Inflammatory macrophage (primary cell): Measurements from ENCODE around the gene HTN1.
"Not testable (repeated sequence)": the region's sequence is repeated elsewhere in the genome, so short reads cannot be mapped to it uniquely, and the experiment has no call there.

Experiments used
- DNase-seq, 2 donors: peaks; one replicate each; pipeline ENCODE4 v3.0.0-alpha.2; 2020 to 2022
- total RNA-seq, 18 experiments: gene quantifications; one replicate each; lab custom pipeline; 2026; ENCODE audit warnings: mixed read lengths in 6 of 18, inconsistent platforms in 2 of 18; lab: John Stamatoyannopoulos, UW

The HTN1 gene
- total RNA-seq = 0 to 0.13 (median 0) reads per million in 18 experiments

DNA sequence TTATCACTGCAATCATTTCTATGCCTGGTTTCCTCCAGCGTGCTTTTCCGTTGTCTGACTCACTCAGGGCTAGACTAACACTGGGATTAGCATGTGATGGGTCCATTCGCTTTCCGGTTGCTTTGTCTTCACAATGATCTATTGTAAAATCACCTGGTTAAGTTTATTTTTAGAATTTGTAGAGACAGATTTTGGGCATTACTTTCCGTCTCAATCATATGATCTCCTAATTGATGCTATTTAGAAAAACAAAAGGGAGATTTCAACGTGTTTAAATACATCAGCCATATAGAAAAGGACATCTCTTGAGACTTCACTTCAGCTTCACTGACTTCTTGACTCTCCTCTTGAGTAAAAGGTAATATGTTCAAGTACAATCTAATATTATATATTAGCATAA is at the start of gene HTN1:
Gene HTN1, plus strand, starts transcription at position 301 of the 400 bp plus-strand sequence. CDS start 2,639 bp downstream, outside the sequence.
- DNase-seq = not testable (repeated sequence)

DNA sequence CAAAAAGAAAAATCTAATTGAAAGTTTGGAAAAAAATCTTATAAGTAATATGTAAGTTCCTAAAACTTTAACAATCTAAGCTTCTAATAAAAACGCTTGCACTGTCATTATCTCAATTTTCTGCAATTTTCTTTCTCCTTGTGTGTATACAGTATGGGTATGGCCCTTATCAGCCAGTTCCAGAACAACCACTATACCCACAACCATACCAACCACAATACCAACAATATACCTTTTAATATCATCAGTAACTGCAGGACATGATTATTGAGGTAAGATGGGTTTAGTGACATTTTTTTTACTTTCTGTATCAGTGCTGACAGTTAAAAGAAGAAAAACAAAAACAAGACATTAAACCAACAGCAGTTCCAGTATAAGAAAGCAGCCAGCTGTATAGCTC is 49.5 kb upstream of the HTN1 start:
- DNase-seq = no peak

DNA sequence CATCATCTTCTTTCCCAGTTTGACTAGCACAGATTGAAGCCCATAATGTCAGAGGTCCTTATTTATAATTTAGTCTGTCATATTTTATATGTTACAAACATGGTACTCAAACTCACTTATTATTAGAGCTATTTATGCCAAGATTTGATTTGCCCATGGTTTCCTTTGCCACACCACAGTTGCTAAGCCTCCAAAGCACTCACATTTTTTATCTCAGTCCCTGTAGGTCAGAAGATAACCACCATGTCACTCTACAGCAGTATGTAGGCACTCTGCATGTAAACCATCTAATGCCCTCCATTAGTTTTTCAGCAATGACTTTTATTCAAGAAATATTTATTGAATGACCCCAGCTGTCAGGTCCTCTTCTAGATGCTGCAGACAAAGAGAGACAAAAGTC is 47.7 kb upstream of the HTN1 start:
- no peak for DNase-seq

DNA sequence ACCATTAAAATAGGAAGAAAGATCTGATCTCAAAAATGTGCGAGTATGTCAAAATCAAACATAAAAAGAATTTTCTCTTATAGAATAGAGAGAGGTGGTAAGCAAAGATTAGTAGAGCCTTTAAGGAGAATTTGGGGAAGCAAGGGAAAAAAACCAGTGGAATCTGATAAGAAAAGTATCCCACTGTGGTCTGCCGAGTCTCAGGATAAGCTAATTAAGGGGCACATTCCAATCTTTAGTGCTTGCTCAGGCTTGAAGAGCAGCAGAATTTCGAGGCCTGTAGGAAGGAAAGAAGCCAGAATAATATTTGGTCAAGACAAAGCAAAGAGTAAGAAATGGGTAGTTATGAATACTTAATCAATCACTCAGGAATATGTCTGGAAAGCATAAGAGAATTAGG is 41.5 kb upstream of the HTN1 start:
- DNase-seq = no peak

GRCh38 chr4:70019006-70019405 is 31.2 kb upstream of the HTN1 start:
- not testable (repeated sequence) for DNase-seq

DNA sequence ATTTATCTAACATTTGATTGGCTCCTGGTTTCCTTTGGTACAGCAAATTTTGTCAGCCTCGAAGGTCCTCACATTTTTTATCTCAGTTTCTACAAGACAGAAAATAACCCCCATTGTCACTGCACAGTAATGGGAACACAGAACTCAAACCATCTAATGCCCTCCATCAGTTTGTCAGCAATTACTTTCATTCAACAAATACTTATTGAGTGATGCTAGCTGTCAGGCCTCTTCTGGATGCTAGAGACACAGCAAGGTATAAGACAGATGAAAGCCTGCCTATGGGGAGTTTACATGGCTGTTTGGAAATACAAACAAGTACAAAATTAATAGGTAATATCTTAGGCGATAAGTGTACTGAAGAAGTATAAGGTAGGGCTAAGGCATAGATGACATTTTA is 27.0 kb upstream of the HTN1 start:
- no peak for DNase-seq

- no peak for DNase-seq
Measured at GRCh38 chr4:70027011-70027410, 23.2 kb upstream of the HTN1 start.

DNA sequence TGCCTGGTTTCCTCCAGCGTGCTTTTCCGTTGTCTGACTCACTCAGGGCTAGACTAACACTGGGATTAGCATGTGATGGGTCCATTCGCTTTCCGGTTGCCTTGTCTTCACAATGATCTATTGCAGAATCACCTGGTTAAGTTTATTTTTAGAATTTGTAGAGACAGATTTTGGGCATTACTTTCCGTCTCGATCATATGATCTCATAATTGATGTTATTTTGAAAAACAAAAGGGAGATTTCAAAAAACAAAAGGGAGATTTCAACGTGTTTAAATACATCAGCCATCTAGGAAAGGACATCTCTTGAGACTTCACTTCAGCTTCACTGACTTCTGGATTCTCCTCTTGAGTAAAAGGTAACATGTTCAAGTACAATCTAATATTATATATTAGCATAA is 22.1 kb upstream of the HTN1 start, which contains the start of gene HTN3:
Gene HTN3, plus strand, starts transcription at position 301 of the 400 bp plus-strand sequence. CDS start 2,282 bp downstream, outside the sequence.
- DNase-seq = not testable (repeated sequence)

DNA sequence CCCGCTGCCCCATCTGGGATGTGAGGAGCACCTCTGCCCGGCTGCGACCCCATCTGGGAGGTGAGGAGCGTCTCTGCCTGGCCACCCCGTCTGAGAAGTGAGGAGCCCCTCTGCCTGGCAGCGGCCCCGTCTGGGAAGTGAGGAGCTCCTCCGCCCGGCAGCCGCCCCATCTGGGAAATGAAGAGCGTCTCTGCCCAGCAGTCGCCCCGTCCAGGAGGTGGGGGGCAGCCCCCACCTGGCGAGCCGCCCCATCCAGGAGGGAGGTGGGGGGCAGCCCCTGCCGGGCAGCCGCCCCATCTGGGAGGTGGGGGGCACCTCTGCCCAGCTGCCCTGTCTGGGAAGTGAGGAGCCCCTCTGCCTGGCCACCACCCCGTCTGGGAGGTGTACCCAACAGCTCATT is 12.7 kb upstream of the HTN1 start:
- not testable (repeated sequence) for DNase-seq

DNA sequence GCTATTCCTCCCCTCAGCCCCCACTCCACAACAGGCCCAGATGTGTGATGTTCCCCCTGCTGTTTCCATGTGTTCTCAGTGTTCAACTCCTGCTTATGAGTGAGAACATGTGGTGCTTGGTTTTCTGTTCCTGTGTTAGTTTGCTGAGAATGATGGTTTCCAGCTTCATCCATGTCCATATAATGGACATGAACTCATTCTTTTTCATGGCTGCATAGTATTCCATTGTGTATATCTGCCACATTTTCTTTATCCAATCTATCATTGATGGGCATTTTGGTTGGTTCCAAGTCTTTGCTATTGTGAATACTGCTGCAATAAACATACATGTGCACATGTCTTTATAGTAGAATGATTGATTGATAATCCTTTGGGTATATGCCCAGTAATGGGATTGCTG is 10.3 kb upstream of the HTN1 start:
- not testable (repeated sequence) for DNase-seq

GRCh38 chr4:70041652-70042286 is 8.5 kb upstream of the HTN1 start:
- DNase-seq = no peak

DNA sequence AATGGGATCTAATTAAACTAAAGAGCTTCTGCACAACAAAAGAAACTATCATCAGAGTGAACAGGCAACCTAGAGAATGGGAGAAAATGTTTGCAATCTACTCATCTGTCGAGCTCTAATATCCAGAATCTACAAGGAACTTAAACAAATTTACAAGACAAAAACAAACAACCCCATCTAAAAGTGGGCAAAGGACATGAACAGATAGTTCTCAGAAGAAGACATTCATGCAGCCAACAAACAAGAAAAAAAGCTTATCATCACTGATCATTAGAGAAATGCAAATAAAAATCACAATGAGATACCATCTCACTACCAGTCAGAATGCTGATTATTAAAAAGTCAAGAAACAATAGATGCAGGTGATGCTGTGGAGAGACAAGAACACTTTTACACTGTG is 6.3 kb downstream of the HTN1 start:
- not testable (repeated sequence) for DNase-seq

DNA sequence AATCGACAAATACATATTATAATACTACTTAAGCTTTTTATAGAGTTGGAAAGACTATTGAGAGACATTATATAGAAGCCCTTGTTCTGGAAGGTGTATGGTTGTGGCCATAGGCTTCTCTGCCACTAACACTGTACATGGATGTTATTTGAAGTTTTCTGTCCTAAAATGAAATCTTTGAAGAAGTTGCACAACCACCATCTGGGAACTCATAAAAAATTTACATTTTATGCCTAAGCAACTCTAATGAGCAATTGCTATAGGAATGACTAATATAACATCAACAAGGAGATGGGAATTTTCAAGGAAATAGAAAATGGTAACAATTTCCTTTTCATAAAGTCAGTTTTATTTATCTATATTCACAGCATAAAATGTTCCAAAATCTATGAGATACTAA is 7.4 kb downstream of the HTN1 start:
- DNase-seq = no peak

- DNase-seq = no peak
Measured at GRCh38 chr4:70059149-70059548, 8.9 kb downstream of the HTN1 start.

GRCh38 chr4:70062000-70062399 is 11.8 kb downstream of the HTN1 start:
- DNase-seq = no peak

DNA sequence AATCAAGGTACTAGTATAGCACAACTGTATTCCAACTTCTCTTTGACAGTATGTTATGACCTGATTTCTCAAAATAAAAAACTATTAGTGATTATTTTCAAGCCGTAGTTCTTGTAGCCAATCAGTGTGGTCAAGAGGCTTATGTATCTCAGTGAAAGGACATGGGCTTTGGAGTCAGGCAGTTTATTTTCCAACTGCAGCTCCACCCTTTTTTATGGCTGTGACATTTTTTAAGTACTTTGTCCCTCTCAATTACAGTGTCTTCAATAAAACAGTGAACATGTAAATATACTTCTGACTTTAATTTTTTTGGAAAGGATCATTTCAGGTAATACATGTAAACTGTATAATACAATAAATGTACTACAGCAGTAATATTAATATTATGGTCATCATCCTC is 30.0 kb downstream of the HTN1 start:
- no peak for DNase-seq

DNA sequence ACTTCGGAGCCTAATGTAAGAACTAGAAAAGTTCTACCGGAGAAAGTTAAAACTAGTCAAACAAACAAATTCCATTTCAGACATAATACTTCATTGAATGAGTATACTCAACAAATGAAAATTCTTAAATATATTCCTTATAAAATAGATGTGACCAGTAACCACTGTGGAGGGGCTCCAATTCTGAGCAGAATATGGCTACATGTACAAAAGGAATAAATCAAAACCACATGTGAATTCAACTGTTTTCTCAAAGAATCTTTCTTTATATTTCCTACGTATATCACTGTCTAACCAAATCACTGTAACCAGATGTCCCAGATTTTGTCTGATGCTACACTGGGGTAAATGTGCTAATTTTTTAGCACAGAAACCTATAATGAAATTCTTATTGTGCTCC is 49.0 kb downstream of the HTN1 start:
- DNase-seq = no peak
